H9 (cell line): ENCODE results near the gene AGK. TPM values are rescaled to one million over a fixed set of nuclear protein-coding genes. Genes with fewer than 3 reads are reported as not detected.

ENCODE experiments used
- DNase-seq: peaks from one replicate; pipeline ENCODE4 v3.0.0-alpha.2; 2017
- H2AFZ ChIP-seq: one replicate; pipeline ENCODE4 v1.6.1; 2013; ENCODE audit warnings: mild to moderate bottlenecking, low read length, control low read depth, moderate library complexity
- H2AK5ac ChIP-seq: 2 replicates; pipeline ENCODE4 v1.6.1; 2013; ENCODE audit warnings: low read length, control low read depth, mixed read lengths; ENCODE audit not compliant: insufficient read length
- H2BK120ac ChIP-seq: one replicate; pipeline ENCODE4 v1.6.1; 2013; ENCODE audit warnings: low read depth, mild to moderate bottlenecking, low read length, control low read depth, inconsistent platforms; ENCODE audit not compliant: poor library complexity, severe bottlenecking
- H2BK12ac ChIP-seq: 2 replicates; pipeline ENCODE4 v1.6.1; 2013; ENCODE audit warnings: low read length, control low read depth, mixed read lengths, low read depth; ENCODE audit not compliant: insufficient read length
- H2BK15ac ChIP-seq: 2 replicates; pipeline ENCODE4 v1.6.1; 2013; ENCODE audit warnings: low read depth, low read length, control low read depth
- H2BK20ac ChIP-seq: one replicate; pipeline ENCODE4 v1.6.1; 2013; ENCODE audit warnings: low read depth, mild to moderate bottlenecking, low read length, control low read depth, inconsistent platforms; ENCODE audit not compliant: poor library complexity, severe bottlenecking
- H2BK5ac ChIP-seq: 2 replicates; pipeline ENCODE4 v1.6.1; 2013; ENCODE audit warnings: low read length, control low read depth, mixed read lengths; ENCODE audit not compliant: insufficient read length
- H3K14ac ChIP-seq: 2 replicates; pipeline ENCODE4 v1.6.1; 2013; ENCODE audit warnings: low read length, control low read depth; ENCODE audit not compliant: insufficient read depth
- H3K18ac ChIP-seq: 2 replicates; pipeline ENCODE4 v1.6.1; 2013; ENCODE audit warnings: low read depth, mild to moderate bottlenecking, mixed read lengths, low read length, control low read depth; ENCODE audit not compliant: insufficient read length
- H3K23ac ChIP-seq: 2 replicates; pipeline ENCODE4 v1.6.1; 2013; ENCODE audit warnings: low read length, control low read depth, mixed read lengths, low read depth; ENCODE audit not compliant: insufficient read length
- H3K23me2 ChIP-seq: 2 replicates; pipeline ENCODE4 v1.6.1; 2013; ENCODE audit warnings: low read depth, mild to moderate bottlenecking, mixed read lengths, low read length, control low read depth; ENCODE audit not compliant: insufficient read length, poor library complexity, severe bottlenecking
- H3K27ac ChIP-seq: 2 replicates; pipeline ENCODE4 v1.5.1; 2013; ENCODE audit warnings: low read length, control low read depth, mixed read lengths, low read depth; ENCODE audit not compliant: insufficient read length
- H3K27me3 ChIP-seq: 2 replicates; pipeline ENCODE4 v1.6.1; 2013; ENCODE audit warnings: low read length, control low read depth, inconsistent platforms; ENCODE audit not compliant: insufficient read depth
- H3K4ac ChIP-seq: 2 replicates; pipeline ENCODE4 v1.6.1; 2013; ENCODE audit warnings: low read depth, mild to moderate bottlenecking, control low read depth, inconsistent platforms, low read length, moderate library complexity
- H3K4me1 ChIP-seq: 2 replicates; pipeline ENCODE4 v1.6.1; 2013; ENCODE audit warnings: low read length, control low read depth, inconsistent platforms; ENCODE audit not compliant: insufficient read depth
- H3K4me2 ChIP-seq: 2 replicates; pipeline ENCODE4 v1.6.1; 2013; ENCODE audit warnings: low read length, control low read depth, mixed read lengths; ENCODE audit not compliant: insufficient read length, insufficient read depth
- H3K56ac ChIP-seq: 2 replicates; pipeline ENCODE4 v1.6.1; 2013; ENCODE audit warnings: low read depth, mild to moderate bottlenecking, mixed read lengths, low read length, control low read depth; ENCODE audit not compliant: insufficient read length
- H3K79me1 ChIP-seq: 2 replicates; pipeline ENCODE4 v1.6.1; 2013; ENCODE audit warnings: low read depth, mild to moderate bottlenecking, moderate library complexity, low read length, control low read depth, inconsistent platforms; ENCODE audit not compliant: insufficient read depth, poor library complexity, severe bottlenecking
- H3K79me2 ChIP-seq: 2 replicates; pipeline ENCODE4 v1.6.1; 2013; ENCODE audit warnings: low read length, control low read depth, inconsistent platforms; ENCODE audit not compliant: insufficient read depth
- H3K9ac ChIP-seq: 2 replicates; pipeline ENCODE4 v1.6.1; 2013; ENCODE audit warnings: low read length, control low read depth, mixed read lengths; ENCODE audit not compliant: insufficient read length; ENCODE audit errors: extremely low read depth
- H3K9me3 ChIP-seq: one replicate; pipeline ENCODE4 v1.6.1; 2013; ENCODE audit warnings: low read depth, low read length, inconsistent platforms; ENCODE audit not compliant: control insufficient read depth
- H3T11ph ChIP-seq: one replicate; pipeline ENCODE4 v1.6.1; 2013; ENCODE audit warnings: mild to moderate bottlenecking, low read length, control low read depth, inconsistent platforms
- H4K20me1 ChIP-seq: one replicate; pipeline ENCODE4 v1.6.1; 2013; ENCODE audit not compliant: control insufficient read depth, insufficient read length, insufficient read depth
- H4K5ac ChIP-seq: 2 replicates; pipeline ENCODE4 v1.6.1; 2013; ENCODE audit warnings: low read depth, mild to moderate bottlenecking, mixed read lengths, low read length, control low read depth; ENCODE audit not compliant: insufficient read length
- H4K8ac ChIP-seq: replicated peaks from 2 replicates; pipeline ENCODE4 v1.6.1; 2013; ENCODE audit warnings: low read length, control low read depth, mixed read lengths, low read depth; ENCODE audit not compliant: insufficient read length
- H4K91ac ChIP-seq: 2 replicates; pipeline ENCODE4 v1.6.1; 2013; ENCODE audit warnings: low read depth, mild to moderate bottlenecking, moderate library complexity, mixed read lengths, low read length, control low read depth; ENCODE audit not compliant: insufficient read length
- H3K27ac Mint-ChIP-seq, 3 experiments: 2 replicates in 2 of 3; 3 replicates in 1 of 3; pipeline ENCODE4 v1.8.0; 2020 to 2021; ENCODE audit warnings: mixed read lengths in 3 of 3, mild to moderate bottlenecking in 1 of 3, moderate library complexity in 1 of 3
- H3K27me3 Mint-ChIP-seq: 2 replicates; pipeline ENCODE4 v1.8.0; 2021; ENCODE audit warnings: low read depth, mild to moderate bottlenecking, moderate library complexity, mixed read lengths
- H3K36me3 Mint-ChIP-seq, 3 experiments: 2 replicates in 2 of 3; 3 replicates in 1 of 3; pipeline ENCODE4 v1.8.0; 2020 to 2021; ENCODE audit warnings: low read depth in 3 of 3, mixed read lengths in 3 of 3; ENCODE audit not compliant: insufficient read depth in 1 of 3
- H3K4me1 Mint-ChIP-seq, 2 experiments: 2 replicates each; pipeline ENCODE4 v1.8.0; 2020; ENCODE audit warnings: mixed read lengths in 2 of 2
- H3K4me3 Mint-ChIP-seq, 2 experiments: 2 replicates in 1 of 2; 3 replicates in 1 of 2; pipeline ENCODE4 v1.8.0; 2020 to 2021; ENCODE audit warnings: mild to moderate bottlenecking in 2 of 2, mixed read lengths in 2 of 2, moderate library complexity in 1 of 2
- H3K9me3 Mint-ChIP-seq, 2 experiments: 2 replicates in 1 of 2; 3 replicates in 1 of 2; pipeline ENCODE4 v1.8.0; 2020; ENCODE audit warnings: mild to moderate bottlenecking in 2 of 2, mixed read lengths in 2 of 2, moderate library complexity in 1 of 2
- CTCF ChIP-seq: fragments of 200-600 bp; sonication (generic); conservative IDR thresholded peaks from 3 replicates; pipeline ENCODE4 v1.8.0; 2021; ENCODE audit warnings: antibody characterized with exemption, mild to moderate bottlenecking
- total RNA-seq: library from RNA; stranded (reverse); gene quantifications from 2 replicates; pipeline ENCODE4 v1.2.1, GENCODE V29; 2021

AGK gene
- total RNA-seq, 1 experiment from 2014 or later = 35.1 TPM

- no peak overlapping the region for H3T11ph ChIP-seq
- DNase-seq = no peak
- Mint-ChIP-seq H3K9me3 (peaks cover 17 to 23% of the 10 kb centered on the region in 2 experiments), H3K36me3 (peaks cover 28 to 30% (median 29%) of the 10 kb centered on the region in 3 experiments), H3K4me3 (no peak overlapping the region), H3K27ac (no peak overlapping the region), H3K27me3 (no peaks in the 10 kb centered on the region), H3K4me1 (peaks cover 11 to 12% of the 10 kb centered on the region in 2 experiments)
- H3K27me3 ChIP-seq = no peaks in the 10 kb centered on the region
- H3K23me2 ChIP-seq = no peaks in the 10 kb centered on the region
- no peak overlapping the region for H2AK5ac ChIP-seq
- H2BK5ac ChIP-seq = no peak overlapping the region
- H3K56ac ChIP-seq = no peak overlapping the region
- no peak overlapping the region for H4K8ac ChIP-seq
- no peak overlapping the region for H3K4ac ChIP-seq
- no peaks in the 10 kb centered on the region for H3K9me3 ChIP-seq
- no peaks in the 10 kb centered on the region for H4K20me1 ChIP-seq
- no peak overlapping the region for H4K5ac ChIP-seq
- H3K27ac ChIP-seq = no peak overlapping the region
- H3K18ac ChIP-seq = no peak overlapping the region
- H2BK120ac ChIP-seq = no peak overlapping the region
- no peak overlapping the region for H2BK20ac ChIP-seq
- H3K79me1 ChIP-seq = no peaks in the 10 kb centered on the region
- H2BK15ac ChIP-seq = no peak overlapping the region
- no peak overlapping the region for H3K4me2 ChIP-seq
- no peak overlapping the region for H3K14ac ChIP-seq
- no peak overlapping the region for H3K9ac ChIP-seq
- H2AFZ ChIP-seq = no peak overlapping the region
- H3K4me1 ChIP-seq = peaks cover 2% of the 10 kb centered on the region; the same call in 1 of the 2 replicates
- H3K23ac ChIP-seq = no peak overlapping the region
- H2BK12ac ChIP-seq = no peak overlapping the region
- no peaks in the 10 kb centered on the region for H3K79me2 ChIP-seq
- no peak for TF ChIP-seq CTCF
- no peak overlapping the region for H4K91ac ChIP-seq
Observed at GRCh38 chr7:141572175-141572574, 21.0 kb downstream of the AGK start.
